Chondrocyte (in vitro differentiated cells): ENCODE measurements around the gene PUS1. TPM values are rescaled to one million over a fixed set of nuclear protein-coding genes. Genes with fewer than 3 reads are reported as not detected.

ENCODE experiments used
- DNase-seq: peaks from one replicate; pipeline ENCODE4 v3.0.0; 2021; ENCODE audit warnings: mixed read lengths, low spot score
- H3K27ac Mint-ChIP-seq: one replicate; pipeline ENCODE4 v1.8.0; 2021; ENCODE audit warnings: mild to moderate bottlenecking, moderate library complexity, mixed read lengths; ENCODE audit not compliant: unreplicated experiment
- H3K27me3 Mint-ChIP-seq: 2 replicates; pipeline ENCODE4 v1.8.0; 2021; ENCODE audit warnings: low read depth, mixed read lengths
- H3K36me3 Mint-ChIP-seq: 2 replicates; pipeline ENCODE4 v1.8.0; 2021; ENCODE audit warnings: low read depth, mixed read lengths
- H3K4me1 Mint-ChIP-seq: 2 replicates; pipeline ENCODE4 v1.8.0; 2021; ENCODE audit warnings: low read depth, mild to moderate bottlenecking, mixed read lengths
- H3K4me3 Mint-ChIP-seq: one replicate; pipeline ENCODE4 v1.8.0; 2021; ENCODE audit warnings: mild to moderate bottlenecking, moderate library complexity, mixed read lengths; ENCODE audit not compliant: unreplicated experiment
- H3K9me3 Mint-ChIP-seq: 2 replicates; pipeline ENCODE4 v1.8.0; 2021; ENCODE audit warnings: low read depth, mixed read lengths
- CTCF ChIP-seq: fragments of 200-600 bp; sonication (generic); IDR thresholded peaks from 2 replicates; pipeline ENCODE4 v1.5.0; 2021; ENCODE audit warnings: antibody characterized with exemption, mild to moderate bottlenecking, moderate library complexity
- total RNA-seq: library from RNA; stranded (reverse); gene quantifications from 3 replicates; pipeline ENCODE4 v1.2.1, GENCODE V29; 2021

PUS1 gene
- total RNA-seq, 1 donor from 2014 or later: 19.8 TPM

GRCh38 chr12:131990980-131991305 is 61.9 kb downstream of the PUS1 start:
- H3K27me3 Mint-ChIP-seq: no peaks in the 10 kb centered on the region
- DNase-seq: no peak
- no peak overlapping the region for H3K4me3 Mint-ChIP-seq
- TF ChIP-seq CTCF: no peak
- peaks cover 41% of the 10 kb centered on the region for H3K4me1 Mint-ChIP-seq
- H3K9me3 Mint-ChIP-seq: no peaks in the 10 kb centered on the region
- peak overlapping the region; percentile 69 for H3K27ac Mint-ChIP-seq
- H3K36me3 Mint-ChIP-seq: peaks cover 44% of the 10 kb centered on the region

GRCh38 chr12:131991816-131992430 is 62.8 kb downstream of the PUS1 start:
- Mint-ChIP-seq H3K4me3 (no peak overlapping the region), H3K27me3 (no peaks in the 10 kb centered on the region), H3K36me3 (peaks cover 41% of the 10 kb centered on the region), H3K9me3 (no peaks in the 10 kb centered on the region), H3K27ac (peak overlapping the region; percentile 66), H3K4me1 (peaks cover 36% of the 10 kb centered on the region)
- no peak for DNase-seq
- TF ChIP-seq CTCF: no peak

- Mint-ChIP-seq H3K4me3 (no peak overlapping the region), H3K36me3 (peaks cover 32% of the 10 kb centered on the region), H3K4me1 (peaks cover 29% of the 10 kb centered on the region), H3K9me3 (no peaks in the 10 kb centered on the region), H3K27me3 (no peaks in the 10 kb centered on the region), H3K27ac (no peak overlapping the region)
- no peak for TF ChIP-seq CTCF
- DNase-seq: no peak
Observed at GRCh38 chr12:131994589-131994988, 65.5 kb downstream of the PUS1 start.

Other genes starting within 250 kb of the PUS1 start
- gene SFSWAP, start 218.2 kb upstream of the PUS1 start, total RNA-seq: 32.5 to 38.8 TPM (median 33.0 TPM) in 3 replicates
- gene MMP17, start 100.9 kb upstream of the PUS1 start, total RNA-seq: 1.3 to 2.4 TPM (median 1.3 TPM) in 3 replicates
- gene ULK1, start 34.7 kb upstream of the PUS1 start, total RNA-seq: 54.2 to 65.7 TPM (median 56.1 TPM) in 3 replicates
- gene EP400, start 20.7 kb downstream of the PUS1 start, total RNA-seq: 35.9 to 48.0 TPM (median 36.8 TPM) in 3 replicates
- gene DDX51, start 215.0 kb downstream of the PUS1 start, total RNA-seq: 7.9 to 10.1 TPM (median 9.6 TPM) in 3 replicates
- gene NOC4L, start 215.2 kb downstream of the PUS1 start, total RNA-seq: 14.4 to 16.0 TPM (median 14.7 TPM) in 3 replicates